KG1 (cell line): ENCODE data around the gene DBX2.
"Not testable (repeated sequence)": the region's sequence is repeated elsewhere in the genome, so short reads cannot be mapped to it uniquely, and the experiment has no call there.

Experiments used
- DNase-seq: peaks from one replicate; lab custom pipeline; 2025; lab: John Stamatoyannopoulos, UW

Gene DBX2

DNA sequence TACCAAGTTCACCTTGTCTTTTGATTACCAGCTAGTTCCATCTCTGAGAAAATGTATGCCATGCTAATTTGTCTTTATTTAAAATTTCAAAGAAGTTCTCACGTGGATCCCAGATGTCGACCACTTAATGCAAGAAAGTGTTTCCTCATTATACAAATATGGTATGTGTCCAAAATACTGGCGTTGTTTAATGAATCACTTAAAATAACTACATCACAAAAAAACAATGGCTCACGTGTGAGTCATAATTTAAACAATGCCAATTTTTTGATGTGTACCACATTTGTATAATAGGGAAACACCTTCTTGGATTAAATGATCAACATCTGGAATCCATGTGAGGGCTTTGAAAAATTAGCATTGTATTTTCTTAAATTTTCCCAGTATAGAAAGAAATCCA is 40.8 kb downstream of the DBX2 start:
- DNase-seq, result no peak

DNA sequence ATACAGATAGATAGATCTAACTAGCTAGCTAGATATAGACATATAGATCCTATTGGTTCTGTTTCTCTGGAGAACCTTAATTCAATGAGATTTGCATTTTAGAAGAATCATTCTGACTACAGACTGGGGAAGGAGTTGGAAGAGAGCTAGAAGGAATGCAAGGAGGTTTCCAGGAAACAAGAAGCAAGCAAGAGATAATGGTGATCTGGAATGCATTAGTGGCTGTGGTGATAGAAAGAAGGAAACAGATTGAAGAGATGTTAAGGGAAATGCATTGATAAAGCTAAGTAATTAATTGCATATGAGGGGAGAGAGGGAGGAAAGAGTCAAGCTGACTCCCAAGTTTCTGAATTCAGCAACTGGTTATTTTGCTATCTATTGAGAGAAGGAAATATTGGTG is 42.7 kb downstream of the DBX2 start:
- no peak for DNase-seq

DNA sequence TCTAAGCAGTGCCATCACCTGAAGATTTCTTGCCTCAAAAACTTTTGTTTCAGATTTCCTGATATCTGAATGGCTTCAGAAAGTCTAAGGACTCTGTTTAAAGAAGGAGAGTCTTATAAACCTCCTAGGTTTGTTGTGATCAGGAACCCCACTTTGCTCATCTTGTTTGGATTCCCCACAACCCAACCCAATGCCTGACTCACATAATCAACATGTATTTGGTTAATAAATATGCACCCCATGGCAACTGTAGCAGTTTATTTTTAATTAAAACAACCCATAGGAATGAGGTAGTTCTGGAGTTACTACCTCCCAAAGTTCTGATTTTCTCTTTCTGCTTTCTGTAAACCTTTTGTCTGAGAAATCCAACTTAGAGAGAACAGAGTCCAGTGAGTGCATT is 51.5 kb downstream of the DBX2 start:
- DNase-seq, result no peak

DNA sequence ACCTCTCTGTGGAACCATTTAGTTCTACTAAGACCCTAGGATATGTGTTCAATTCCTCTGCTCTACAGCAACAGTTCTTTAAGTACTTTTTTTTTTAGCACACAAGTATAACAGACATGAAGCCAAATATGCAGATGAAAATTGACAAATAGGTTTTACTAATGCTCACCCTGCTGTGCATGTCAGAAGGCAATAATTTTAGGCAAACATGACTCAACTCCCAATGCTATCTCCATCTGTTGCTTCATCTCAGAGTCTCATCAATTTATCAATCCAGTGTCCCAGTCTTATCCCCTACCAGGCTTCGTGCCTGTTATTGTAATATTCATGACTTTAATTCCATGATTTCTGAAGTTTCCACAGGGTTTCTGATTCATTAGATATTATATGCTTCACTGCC is 57.7 kb downstream of the DBX2 start:
- no peak for DNase-seq

DNA sequence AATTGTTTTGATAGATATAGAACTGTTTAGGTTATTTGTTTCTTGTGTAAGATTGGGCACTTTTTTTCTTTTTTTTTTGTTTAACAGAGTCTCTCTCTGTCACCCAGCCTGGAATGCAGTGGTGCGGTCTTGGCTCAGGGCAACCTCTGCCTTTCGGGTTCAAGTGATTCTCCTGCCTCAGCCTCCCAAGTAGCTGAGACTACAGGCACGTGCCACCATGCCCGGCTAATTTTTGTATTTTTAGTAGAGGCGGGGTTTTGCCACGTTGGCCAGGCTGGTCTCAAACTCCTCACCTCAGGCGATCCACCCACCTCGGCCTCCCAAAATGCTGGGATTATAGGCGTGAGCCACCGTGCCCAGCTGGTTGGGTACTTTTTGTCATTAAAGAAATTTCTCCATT is 66.0 kb downstream of the DBX2 start:
- not testable (repeated sequence) for DNase-seq

DNA sequence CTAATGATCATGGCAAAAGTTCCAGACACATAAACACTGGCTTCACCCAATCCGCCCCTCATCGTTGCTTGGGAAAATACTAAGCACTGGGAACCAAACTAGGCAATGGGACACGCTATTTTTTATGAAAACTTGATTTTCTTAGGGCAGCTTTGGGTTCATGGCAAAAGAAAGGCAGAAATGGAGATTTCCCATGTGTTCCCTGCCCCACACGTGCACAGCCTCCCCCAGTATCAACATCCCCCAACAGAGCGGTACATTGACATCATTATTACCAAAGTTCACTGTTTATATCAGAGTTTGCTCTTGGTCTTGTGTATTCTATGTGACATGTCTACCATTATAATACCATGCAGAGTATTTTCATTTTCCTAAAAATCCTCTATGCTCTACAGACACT is 71.0 kb downstream of the DBX2 start:
- no peak for DNase-seq

DNA sequence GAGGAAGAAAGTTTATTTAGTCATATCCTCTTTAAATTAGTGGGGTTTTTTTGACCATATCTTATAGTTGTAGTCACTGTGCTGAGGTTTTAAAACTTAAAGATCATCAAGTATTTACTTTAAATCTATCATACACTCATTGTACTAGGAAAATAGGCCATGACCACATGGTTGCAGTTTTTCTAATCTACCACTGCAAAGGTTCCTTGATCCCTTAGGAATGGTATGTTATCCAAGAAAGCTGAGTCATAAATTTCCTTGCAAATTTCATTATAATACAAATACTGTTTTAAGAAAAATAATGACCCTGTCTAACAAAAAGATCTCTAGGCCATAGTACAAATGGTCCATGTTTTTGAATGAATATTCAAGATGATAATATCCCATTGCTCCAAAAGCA is 74.7 kb downstream of the DBX2 start:
- DNase-seq, result no peak

DNA sequence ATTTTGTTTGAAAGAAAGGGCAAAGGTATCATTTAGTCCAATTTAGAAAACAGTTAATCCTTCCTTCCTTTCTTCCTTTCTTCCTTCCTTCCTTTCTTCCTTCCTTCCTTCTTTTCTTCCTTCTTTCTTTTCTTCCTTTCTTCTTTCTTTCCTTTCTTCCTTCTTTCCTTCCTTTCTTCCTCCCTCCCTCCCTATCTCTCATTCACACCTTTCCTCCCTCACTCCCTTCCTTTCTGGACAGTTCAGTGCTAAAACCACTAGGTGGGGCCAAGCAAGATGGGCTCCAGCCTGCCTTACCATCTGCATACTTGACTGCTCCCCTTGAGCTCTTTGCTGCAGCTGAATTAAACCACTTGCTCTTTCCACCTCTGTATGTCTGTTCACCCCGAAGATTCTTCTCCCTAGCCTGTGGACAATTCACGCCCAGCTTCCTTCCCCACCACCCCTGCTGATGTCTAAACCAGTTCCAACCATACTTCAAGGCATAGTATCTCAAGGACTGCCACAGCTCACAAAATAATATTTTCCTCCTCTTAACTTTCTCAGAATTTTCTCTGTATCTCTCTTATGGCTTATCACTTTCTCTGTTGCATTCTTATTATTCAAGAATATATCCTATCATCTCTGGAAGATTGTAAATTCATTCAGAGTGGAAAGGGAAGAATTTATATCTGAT is 78.0 kb downstream of the DBX2 start:
- DNase-seq, result no peak

DNA sequence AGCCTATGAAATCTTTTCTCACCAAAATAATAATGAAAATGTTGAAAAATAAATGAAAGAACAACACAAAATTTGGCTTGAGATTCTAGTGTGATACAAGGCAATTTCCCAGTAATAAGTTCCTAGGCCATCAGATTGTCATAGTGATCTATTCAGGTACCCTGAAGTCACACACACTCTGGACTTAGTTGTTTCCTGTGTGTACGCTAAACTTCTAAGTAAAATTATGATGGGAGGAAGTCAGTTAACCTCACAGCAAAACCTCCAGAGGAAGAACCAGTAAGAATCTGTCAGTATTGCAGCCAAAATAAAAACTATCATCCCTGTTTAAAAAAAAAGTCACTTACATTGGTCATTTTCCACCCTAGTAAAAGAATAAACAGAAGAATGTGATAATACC is 81.9 kb downstream of the DBX2 start:
- DNase-seq, result peak; percentile 53
